Activated CD4-positive, alpha-beta T cell treated with anti-CD3 and anti-CD28 coated beads, Interleukin-2, Interleukin-6, amounts not matched to agents 100 ng/mL and 50 ng/mL, durations not matched to agents 16 hours and 8 hours (primary cell): ENCODE results near the gene ATG9B.

ENCODE experiments used
- DNase-seq: peaks from one replicate; pipeline ENCODE4 v3.0.0-alpha.2; 2020

The ATG9B gene

GRCh38 chr7:150997817-150998216, 26.5 kb downstream of the ATG9B start:
- DNase-seq: no peak

GRCh38 chr7:150997075-150997511, 27.2 kb downstream of the ATG9B start:
- DNase-seq: no peak

- DNase-seq: no peak
Observed at GRCh38 chr7:150996376-150997074, 27.8 kb downstream of the ATG9B start.

- DNase-seq: no peak
Observed at GRCh38 chr7:150994838-150995510, 29.3 kb downstream of the ATG9B start.

- no peak for DNase-seq
Observed at GRCh38 chr7:150994141-150994837, 30.0 kb downstream of the ATG9B start.

- DNase-seq: no peak
Observed at GRCh38 chr7:150993511-150993910, 30.8 kb downstream of the ATG9B start.

DNA sequence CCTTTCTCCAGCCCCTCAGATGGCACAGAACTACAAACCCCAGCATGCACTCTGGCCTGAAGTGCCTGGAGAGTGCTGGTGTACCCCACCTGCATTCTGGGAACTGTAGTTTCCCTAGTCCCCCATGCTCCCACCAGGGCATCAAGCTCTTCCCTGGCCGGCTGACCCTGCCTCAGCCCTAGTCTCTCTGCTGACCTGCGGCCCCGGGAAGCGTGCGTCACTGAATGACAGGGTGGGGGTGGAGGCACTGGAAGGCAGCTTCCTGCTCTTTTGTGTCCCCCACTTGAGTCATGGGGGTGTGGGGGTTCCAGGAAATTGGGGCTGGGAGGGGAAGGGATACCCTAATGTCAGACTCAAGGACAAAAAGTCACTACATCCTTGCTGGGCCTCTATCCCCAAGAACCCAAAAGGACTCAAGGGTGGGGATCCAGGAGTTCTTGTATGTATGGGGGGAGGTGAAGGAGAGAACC, 31.4 kb downstream of the ATG9B start:
- peak; percentile 39 for DNase-seq

- no peak for DNase-seq
Observed at GRCh38 chr7:150992051-150992640, 32.1 kb downstream of the ATG9B start.

GRCh38 chr7:150990416-150991186, 33.7 kb downstream of the ATG9B start, which contains the start of gene NOS3:
TSS of gene NOS3 (plus strand) at chr7:150991017. CDS start at chr7:150993804, 2,787 bp downstream.
- DNase-seq: no peak

DNA sequence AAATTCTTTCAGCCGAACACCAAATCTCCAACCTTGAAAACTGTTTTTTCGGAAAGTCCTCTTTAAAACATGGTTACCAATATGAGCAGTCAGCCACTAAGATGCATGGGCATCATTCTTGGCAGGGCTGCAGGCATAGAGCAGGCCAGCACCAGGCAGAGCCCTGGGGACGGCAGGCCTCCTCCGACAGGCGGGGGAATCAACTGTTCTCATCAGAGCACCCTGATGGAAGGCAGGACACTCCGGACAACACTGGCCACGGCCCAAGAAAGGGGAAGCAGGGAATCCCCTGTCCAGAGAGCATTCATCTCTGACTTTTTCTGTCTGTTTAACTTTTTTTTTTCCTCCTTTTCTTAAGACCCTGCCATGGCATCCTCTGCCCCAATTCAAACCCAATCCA, 34.8 kb downstream of the ATG9B start:
- no peak for DNase-seq

DNA sequence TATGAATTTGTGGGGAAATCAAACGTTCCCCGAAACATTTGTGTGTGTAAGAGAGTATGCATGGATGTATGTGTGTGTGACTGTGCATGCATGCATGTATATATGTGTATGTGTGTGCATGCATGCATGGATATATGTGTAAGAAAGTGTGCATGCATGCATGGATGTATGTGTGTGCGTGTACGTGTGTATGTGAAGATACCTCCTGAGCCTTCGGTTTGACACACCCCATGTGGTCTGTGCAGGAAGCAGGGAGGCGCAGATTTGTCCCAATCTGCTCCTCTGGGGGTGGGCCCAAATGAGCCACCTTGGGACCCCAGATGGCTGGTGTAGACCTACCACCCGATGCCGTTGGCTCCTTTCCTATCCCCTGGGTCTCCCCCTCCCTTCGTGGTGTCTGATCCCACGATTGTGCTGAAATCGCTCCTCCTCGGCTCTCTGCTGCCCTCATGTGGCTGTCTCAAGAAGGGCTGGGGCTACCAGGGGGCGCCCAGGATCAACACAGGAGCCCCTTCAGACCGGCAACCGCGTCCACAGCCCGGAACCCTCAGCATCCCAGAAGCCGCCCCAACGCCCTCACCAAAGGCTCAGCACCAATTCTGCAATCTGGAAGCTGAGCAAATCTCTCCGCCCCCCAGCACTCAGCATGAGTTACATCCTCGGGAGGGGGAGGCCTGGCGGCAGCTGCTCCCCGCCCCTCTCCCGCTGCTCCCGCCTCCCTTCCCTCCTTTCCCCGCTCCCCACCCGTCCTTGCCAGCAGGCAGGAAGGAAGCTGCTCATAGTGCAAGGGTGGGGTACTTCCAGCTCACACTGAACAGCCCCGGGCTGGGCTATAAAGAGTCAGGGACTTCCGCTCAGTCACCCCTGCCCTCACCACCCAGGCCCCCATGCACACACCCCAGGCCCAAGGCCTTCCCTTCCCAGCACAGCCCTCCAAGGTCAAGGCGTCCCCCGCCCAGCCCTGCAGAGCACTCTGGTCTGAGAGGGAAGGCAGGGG, 35.8 kb downstream of the ATG9B start:
- DNase-seq: peak; percentile 75

GRCh38 chr7:150986556-150986955, 37.7 kb downstream of the ATG9B start:
- no peak for DNase-seq

GRCh38 chr7:150986099-150986512, 38.2 kb downstream of the ATG9B start:
- peak; percentile 64 for DNase-seq

GRCh38 chr7:150983893-150984368, 40.4 kb downstream of the ATG9B start:
- peak; percentile 49 for DNase-seq

DNA sequence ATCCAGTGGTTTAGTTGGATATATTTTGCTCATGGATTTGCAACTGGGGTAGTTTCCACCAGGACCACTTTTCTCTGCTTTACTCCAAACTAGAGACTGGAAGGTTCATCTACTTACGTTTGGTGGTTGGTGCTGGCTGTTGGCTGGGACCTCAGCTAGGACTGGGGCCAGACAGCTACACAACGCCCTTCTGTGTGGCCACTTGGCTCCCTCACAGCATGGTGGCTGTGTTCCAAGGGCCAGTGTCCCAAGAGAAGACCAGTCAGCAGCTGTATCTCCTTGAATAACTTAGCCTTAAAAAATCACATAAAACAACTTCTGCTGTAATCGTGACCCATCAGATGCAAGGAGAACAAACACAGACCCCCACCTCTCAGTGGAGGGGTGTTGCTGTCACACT, 41.9 kb downstream of the ATG9B start:
- no peak for DNase-seq

- DNase-seq: no peak
Observed at GRCh38 chr7:150981644-150982043, 42.6 kb downstream of the ATG9B start.

GRCh38 chr7:150980663-150981062, 43.6 kb downstream of the ATG9B start:
- DNase-seq: no peak

- DNase-seq: no peak
Observed at GRCh38 chr7:150979713-150980390, 44.4 kb downstream of the ATG9B start.

GRCh38 chr7:150978126-150978789, 46.0 kb downstream of the ATG9B start, which contains the start of gene KCNH2:
TSS of gene KCNH2 (minus strand) at chr7:150978321. CDS start at chr7:150977913, 408 bp downstream.
- DNase-seq: no peak
